Fibroblast of pulmonary artery (primary cell): ENCODE data around the gene MBTD1.

Source experiments
- DNase-seq: peaks from one replicate; pipeline ENCODE4 v3.0.0-alpha.2; 2010; ENCODE audit warnings: low read depth
- H3K4me3 ChIP-seq: replicated peaks from 2 replicates; pipeline ENCODE4 v1.5.1; 2011; ENCODE audit warnings: low read depth, mild to moderate bottlenecking, control low read depth, low read length, moderate library complexity
- CTCF ChIP-seq: IDR thresholded peaks from 2 replicates; pipeline ENCODE4 v1.5.1; 2011; ENCODE audit warnings: mild to moderate bottlenecking, control low read depth, low read length, inconsistent platforms; ENCODE audit errors: missing control alignments

The MBTD1 gene

DNA sequence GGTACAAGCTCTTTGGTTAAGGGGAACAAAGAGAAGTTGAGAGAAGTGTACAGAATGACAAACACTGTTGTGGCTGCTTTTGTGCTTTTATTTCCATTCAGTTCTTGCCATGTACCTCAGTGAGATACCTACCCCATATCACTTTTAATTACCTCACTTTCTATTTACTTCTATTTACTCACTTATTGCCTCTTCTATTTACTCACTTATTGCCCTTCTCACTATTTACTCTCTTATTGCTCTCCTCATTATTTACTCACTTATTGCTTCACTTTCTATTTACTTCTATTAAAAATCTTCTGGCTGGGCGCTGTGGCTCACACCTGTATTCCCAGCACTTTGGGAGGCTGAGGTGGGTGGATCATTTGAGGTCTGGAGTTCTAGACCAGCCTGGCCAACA is 41.9 kb downstream of the MBTD1 start:
- no peak for DNase-seq
- no peak overlapping the region for H3K4me3 ChIP-seq
- no peak for TF ChIP-seq CTCF

- no peak for DNase-seq
- TF ChIP-seq CTCF = no peak
- no peak overlapping the region for H3K4me3 ChIP-seq
Observed at GRCh38 chr17:51214920-51215319, 44.9 kb downstream of the MBTD1 start.

DNA sequence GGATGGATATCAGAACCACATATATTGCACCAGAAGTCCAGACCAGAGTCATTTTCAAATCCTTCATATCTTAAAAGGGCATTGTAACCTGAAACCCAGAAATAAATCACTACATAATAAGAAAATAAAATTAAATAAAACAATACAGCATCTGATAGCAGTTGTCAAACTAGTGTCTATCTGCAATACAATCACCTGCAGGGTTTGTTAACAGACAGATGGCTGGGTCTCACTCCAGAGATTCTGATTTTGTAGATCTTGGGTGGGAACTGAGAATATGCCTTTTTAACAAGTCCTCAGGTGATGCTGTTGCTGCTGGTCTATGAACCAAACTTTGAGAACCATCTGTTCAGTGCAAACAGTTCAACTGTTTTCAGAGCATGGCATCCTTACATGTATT is 56.0 kb downstream of the MBTD1 start:
- no peak for DNase-seq
- no peak overlapping the region for H3K4me3 ChIP-seq
- TF ChIP-seq CTCF = no peak

- no peak for TF ChIP-seq CTCF
Observed at GRCh38 chr17:51200846-51201245, 59.0 kb downstream of the MBTD1 start.

DNA sequence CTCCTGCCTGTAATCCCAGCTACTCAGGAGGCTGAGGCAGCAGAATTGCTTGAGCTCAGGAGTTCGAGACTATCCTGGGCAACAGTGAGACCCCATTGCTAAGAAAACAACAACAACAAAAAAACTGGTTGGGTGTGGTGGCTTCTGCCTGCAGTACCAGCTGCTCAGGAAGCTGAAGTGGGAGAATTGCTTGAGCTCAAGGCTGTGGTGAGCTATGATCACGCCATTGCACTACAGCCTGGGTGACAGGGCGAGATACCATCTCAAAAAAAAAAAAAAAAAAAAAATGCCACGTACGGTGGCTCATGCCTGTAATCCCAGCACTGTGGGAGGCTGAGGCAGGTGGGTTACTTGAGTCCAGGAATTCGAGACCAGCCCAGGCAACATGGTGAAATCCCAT is 59.6 kb downstream of the MBTD1 start:
- no peak for DNase-seq
- no peak overlapping the region for H3K4me3 ChIP-seq
- no peak for TF ChIP-seq CTCF

More at GRCh38 chr17:51200846-51201245, 59.0 kb downstream of the MBTD1 start:
- DNase-seq = no peak
- H3K4me3 ChIP-seq = no peak overlapping the region

DNA sequence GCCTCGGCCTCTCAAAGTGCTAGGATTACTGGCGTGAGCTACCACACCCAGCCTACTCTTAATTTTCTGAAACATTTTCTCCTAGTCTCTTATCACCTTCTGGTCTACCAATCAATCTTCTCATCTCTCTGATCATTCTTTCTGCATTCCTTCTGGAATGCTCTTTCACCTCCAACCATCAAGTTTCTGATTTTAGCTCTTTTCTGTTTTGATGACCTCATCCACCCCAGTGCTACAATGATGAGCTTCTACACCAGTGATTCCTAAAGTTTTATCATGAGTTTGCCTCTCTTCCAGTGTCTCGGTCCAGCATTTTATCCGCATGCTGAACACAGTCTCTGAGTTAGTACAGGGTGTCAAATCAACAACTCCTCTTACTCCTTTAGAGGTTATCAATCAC is 62.1 kb downstream of the MBTD1 start:
- no peak for DNase-seq
- no peak overlapping the region for H3K4me3 ChIP-seq
- no peak for TF ChIP-seq CTCF

GRCh38 chr17:51191895-51192294 is 68.0 kb downstream of the MBTD1 start:
- DNase-seq = no peak
- TF ChIP-seq CTCF = no peak
- no peak overlapping the region for H3K4me3 ChIP-seq
